MCF 10A (cell line): Measurements from ENCODE around the gene CBFA2T3. TPM values are rescaled to one million over a fixed set of nuclear protein-coding genes. Genes with fewer than 3 reads are reported as not detected.

Experiments used
- BruUV-seq: library from RNA; stranded (reverse); fragments of 400-500 nt; replicated peaks from 2 replicates; lab custom pipeline; 2021; lab: Mats Ljungman, UMichigan
- CTCF ChIA-PET: fragments of 300-600 bp; sonication (Branson Sonifier 250); formaldehyde crosslinking; extraction: SDS; loops from one replicate; lab custom pipeline; 2021; ENCODE audit warnings: antibody characterized with exemption, inconsistent platforms; lab: Yijun Ruan, JAX
- POLR2A ChIA-PET: fragments of 300-600, 350-650 bp; sonication (Branson Sonifier 250); formaldehyde crosslinking; extraction: SDS; loops from one replicate; lab custom pipeline; 2020; ENCODE audit warnings: antibody characterized with exemption, inconsistent platforms; lab: Yijun Ruan, JAX
- DNase-seq: peaks from one replicate; pipeline ENCODE4 v3.0.0-alpha.2; 2018; ENCODE audit not compliant: unreplicated experiment
- H3K27ac Mint-ChIP-seq: one replicate; pipeline ENCODE4 v1.8.0; 2022; ENCODE audit warnings: mild to moderate bottlenecking, low read depth, mixed read lengths; ENCODE audit not compliant: unreplicated experiment
- H3K27me3 Mint-ChIP-seq: one replicate; pipeline ENCODE4 v1.8.0; 2022; ENCODE audit warnings: mixed read lengths; ENCODE audit not compliant: insufficient read depth, unreplicated experiment
- H3K36me3 Mint-ChIP-seq: one replicate; pipeline ENCODE4 v1.8.0; 2022; ENCODE audit warnings: mild to moderate bottlenecking, moderate library complexity, mixed read lengths; ENCODE audit not compliant: insufficient read depth, unreplicated experiment
- H3K4me1 Mint-ChIP-seq: one replicate; pipeline ENCODE4 v1.8.0; 2022; ENCODE audit warnings: mixed read lengths; ENCODE audit not compliant: insufficient read depth, unreplicated experiment
- H3K4me3 Mint-ChIP-seq: one replicate; pipeline ENCODE4 v1.8.0; 2022; ENCODE audit warnings: mild to moderate bottlenecking, moderate library complexity, mixed read lengths; ENCODE audit not compliant: unreplicated experiment
- H3K9me3 Mint-ChIP-seq: one replicate; pipeline ENCODE4 v1.8.0; 2022; ENCODE audit warnings: mixed read lengths; ENCODE audit not compliant: unreplicated experiment
- intact Hi-C: fragments of 100-400 bp; cut with micrococcal nuclease; formaldehyde crosslinking; loops from 2 replicates; pipeline ENCODE4 v1.14.1; 2022
- total RNA-seq: library from RNA; stranded (reverse); gene quantifications from 2 replicates; pipeline ENCODE4 v1.2.3, GENCODE V29; 2022
- TF ChIP-seq, protein P1 (sequence below): fragments of 200-600 bp; IDR thresholded peaks from one replicate; pipeline ENCODE4 v1.8.0; 2022; ENCODE audit warnings: antibody characterized with exemption, mild to moderate bottlenecking; ENCODE audit not compliant: unreplicated experiment

Gene CBFA2T3
- total RNA-seq, 1 experiment from 2014 or later, result not detected

DNA sequence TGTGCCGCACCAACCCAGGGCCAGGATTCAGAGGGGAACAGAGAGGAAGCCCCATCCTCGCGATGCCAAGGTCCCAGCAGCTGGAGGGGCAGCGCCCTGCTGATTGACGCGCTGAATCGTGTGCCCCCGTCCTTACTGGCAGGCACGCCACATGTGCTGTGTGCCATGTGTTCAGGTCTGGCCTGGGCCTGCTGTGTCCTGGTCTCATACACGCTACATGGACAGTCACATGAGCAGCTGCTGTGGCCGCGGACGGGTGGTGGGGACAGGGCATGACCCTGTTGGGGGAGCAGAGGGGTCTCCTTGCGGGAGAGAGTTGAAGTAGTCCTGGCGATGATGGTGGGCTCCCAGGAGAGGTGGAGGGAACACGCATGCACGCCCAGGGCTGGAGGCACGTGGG, 18.0 kb downstream of the CBFA2T3 start:
- no peak overlapping the region for H3K4me3 Mint-ChIP-seq
- POLR2A ChIA-PET, result no interaction called here
- no TSS peak for BruUV-seq
- no peaks in the 10 kb centered on the region for H3K4me1 Mint-ChIP-seq
- H3K36me3 Mint-ChIP-seq, result peaks cover 6% of the 10 kb centered on the region
- CTCF ChIA-PET, result no interaction called here
- TF ChIP-seq, protein P1, sequence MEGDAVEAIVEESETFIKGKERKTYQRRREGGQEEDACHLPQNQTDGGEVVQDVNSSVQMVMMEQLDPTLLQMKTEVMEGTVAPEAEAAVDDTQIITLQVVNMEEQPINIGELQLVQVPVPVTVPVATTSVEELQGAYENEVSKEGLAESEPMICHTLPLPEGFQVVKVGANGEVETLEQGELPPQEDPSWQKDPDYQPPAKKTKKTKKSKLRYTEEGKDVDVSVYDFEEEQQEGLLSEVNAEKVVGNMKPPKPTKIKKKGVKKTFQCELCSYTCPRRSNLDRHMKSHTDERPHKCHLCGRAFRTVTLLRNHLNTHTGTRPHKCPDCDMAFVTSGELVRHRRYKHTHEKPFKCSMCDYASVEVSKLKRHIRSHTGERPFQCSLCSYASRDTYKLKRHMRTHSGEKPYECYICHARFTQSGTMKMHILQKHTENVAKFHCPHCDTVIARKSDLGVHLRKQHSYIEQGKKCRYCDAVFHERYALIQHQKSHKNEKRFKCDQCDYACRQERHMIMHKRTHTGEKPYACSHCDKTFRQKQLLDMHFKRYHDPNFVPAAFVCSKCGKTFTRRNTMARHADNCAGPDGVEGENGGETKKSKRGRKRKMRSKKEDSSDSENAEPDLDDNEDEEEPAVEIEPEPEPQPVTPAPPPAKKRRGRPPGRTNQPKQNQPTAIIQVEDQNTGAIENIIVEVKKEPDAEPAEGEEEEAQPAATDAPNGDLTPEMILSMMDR, result no peak
- no peaks in the 10 kb centered on the region for H3K9me3 Mint-ChIP-seq
- intact Hi-C loops, result no loop called here
- no peak for DNase-seq
- peaks cover 70% of the 10 kb centered on the region for H3K27me3 Mint-ChIP-seq
- no peak overlapping the region for H3K27ac Mint-ChIP-seq

DNA sequence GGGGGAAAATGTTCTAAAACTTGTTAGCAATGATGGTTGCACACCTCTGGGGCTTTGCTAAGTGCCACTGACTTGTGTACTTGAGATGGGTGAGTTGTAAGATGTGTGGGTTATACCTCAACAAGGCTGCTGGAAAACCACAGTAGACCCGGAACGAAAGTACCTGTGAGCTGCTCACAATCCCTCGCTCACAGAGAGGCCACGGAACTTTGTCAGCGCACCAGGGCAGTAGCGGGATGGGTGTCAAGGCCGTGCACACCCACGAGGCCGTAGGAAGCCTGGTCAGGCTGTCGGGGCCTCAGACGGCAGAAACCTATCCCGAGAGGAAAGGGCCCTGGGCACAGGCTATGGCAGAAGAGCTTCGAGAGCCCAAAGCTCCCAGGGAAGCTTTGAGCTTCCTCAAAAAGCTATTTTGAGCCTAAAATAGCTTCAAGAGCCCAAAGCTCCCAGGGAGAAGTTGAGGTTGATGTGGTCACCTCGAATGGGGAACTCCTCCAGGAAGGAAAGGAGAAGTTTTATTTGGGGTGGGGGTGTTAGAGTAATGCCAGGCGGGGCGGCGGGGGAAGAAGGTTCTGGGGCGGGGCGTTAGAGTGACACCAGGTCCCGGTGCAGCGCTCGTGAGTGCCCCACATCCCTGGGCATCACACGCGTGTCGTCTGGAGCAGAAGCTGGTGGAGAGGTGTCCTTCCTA, 19.0 kb downstream of the CBFA2T3 start:
- Mint-ChIP-seq H3K4me1 (no peaks in the 10 kb centered on the region), H3K4me3 (no peak overlapping the region), H3K9me3 (no peaks in the 10 kb centered on the region), H3K27me3 (peaks cover 67% of the 10 kb centered on the region), H3K27ac (no peak overlapping the region), H3K36me3 (peaks cover 6% of the 10 kb centered on the region)
- intact Hi-C loops, result no loop called here
- POLR2A ChIA-PET, result interaction anchor here (0.6 kb wide), 1 partner anchor 41 kb away, joined by 3 read pairs; no protein-coding TSS in a partner anchor
- CTCF ChIA-PET, result no interaction called here
- no TSS peak for BruUV-seq
- TF ChIP-seq, protein P1, result no peak
- DNase-seq, result no peak

DNA sequence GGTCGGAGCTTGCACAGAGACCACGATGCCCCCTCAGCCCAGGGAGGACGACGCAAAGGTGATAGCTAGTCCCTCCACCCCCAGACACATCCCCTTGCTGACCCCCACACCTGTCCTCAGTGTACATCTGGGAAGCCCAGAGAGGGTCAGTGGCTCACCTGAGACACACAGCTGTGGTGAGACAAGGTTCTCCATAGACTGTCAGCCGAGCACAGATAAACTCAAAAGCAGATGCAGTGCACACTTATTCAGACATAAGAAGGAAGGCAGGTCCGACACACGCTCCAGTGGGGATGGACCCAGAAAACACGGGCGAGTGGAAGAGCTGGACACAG, 19.6 kb downstream of the CBFA2T3 start:
- no peak for DNase-seq
- Mint-ChIP-seq H3K36me3 (peaks cover 6% of the 10 kb centered on the region), H3K4me1 (peaks cover 5% of the 10 kb centered on the region), H3K4me3 (no peak overlapping the region), H3K27ac (no peak overlapping the region), H3K27me3 (peaks cover 67% of the 10 kb centered on the region), H3K9me3 (no peaks in the 10 kb centered on the region)
- ChIA-PET POLR2A (interaction anchor here (0.6 kb wide), 1 partner anchor 41 kb away, joined by 3 read pairs; no protein-coding TSS in a partner anchor), CTCF (no interaction called here)
- BruUV-seq, result no TSS peak
- intact Hi-C loops, result no loop called here
- TF ChIP-seq, protein P1, result no peak

DNA sequence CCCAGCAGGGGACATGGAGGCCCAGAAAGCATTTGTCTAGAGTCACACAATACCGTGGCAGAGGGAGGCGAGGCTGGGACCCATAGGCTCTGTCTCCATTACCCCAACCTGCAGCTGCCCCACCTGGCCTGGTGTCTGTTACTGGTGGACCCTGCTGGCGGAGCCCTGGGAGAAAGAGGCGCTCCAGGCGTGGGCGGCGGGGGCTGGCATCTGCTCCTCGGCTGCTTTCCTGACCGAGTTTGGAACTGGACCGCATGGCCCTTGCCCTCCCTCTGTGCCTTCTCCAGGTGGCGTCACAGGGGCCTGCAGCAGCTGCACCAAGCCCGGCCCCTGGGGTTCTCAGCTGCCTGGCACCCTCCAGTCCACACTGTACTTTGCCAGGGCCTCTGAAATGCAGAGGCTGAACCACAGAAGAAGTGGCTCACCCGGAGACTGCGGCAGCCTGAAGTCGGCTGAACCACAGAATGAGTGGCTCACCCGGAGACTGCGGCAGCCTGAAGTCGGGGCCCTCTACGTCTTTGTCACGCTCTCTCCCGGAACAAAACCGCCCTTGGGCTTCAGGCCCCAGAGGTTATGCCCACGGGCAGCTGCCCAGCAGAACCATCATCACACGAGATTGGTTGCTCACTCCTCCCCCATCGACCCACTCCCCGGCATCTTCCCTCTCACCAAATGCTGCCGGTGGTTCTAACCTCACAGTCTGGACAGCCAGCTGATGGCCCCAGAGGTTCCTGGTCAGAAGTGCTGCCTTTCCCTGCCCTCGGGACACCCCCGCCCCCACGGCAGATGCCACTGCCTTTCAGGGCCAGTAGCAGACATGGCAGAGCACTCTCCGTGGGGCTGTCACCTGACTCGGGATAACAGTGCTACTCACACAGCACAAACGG, 20.2 kb downstream of the CBFA2T3 start:
- H3K27ac Mint-ChIP-seq, result no peak overlapping the region
- POLR2A ChIA-PET, result no interaction called here
- no peak overlapping the region for H3K4me3 Mint-ChIP-seq
- peaks cover 67% of the 10 kb centered on the region for H3K27me3 Mint-ChIP-seq
- H3K4me1 Mint-ChIP-seq, result peaks cover 7% of the 10 kb centered on the region
- no peak for DNase-seq
- intact Hi-C loops, result no loop called here
- H3K9me3 Mint-ChIP-seq, result no peaks in the 10 kb centered on the region
- TF ChIP-seq, protein P1, result no peak
- CTCF ChIA-PET, result no interaction called here
- BruUV-seq, result no TSS peak
- H3K36me3 Mint-ChIP-seq, result peaks cover 6% of the 10 kb centered on the region
